NT2/D1 (cell line): Measurements from ENCODE around the gene ANO8.

Experiments
- YY1 ChIP-seq: IDR thresholded peaks from 2 replicates; pipeline ENCODE4 v1.6.1; 2011; ENCODE audit not compliant: insufficient read length, insufficient read depth
- ZNF274 ChIP-seq: IDR thresholded peaks from 2 replicates; pipeline ENCODE4 v1.6.1; 2011; ENCODE audit warnings: mild to moderate bottlenecking, low read depth, low read length

DNA sequence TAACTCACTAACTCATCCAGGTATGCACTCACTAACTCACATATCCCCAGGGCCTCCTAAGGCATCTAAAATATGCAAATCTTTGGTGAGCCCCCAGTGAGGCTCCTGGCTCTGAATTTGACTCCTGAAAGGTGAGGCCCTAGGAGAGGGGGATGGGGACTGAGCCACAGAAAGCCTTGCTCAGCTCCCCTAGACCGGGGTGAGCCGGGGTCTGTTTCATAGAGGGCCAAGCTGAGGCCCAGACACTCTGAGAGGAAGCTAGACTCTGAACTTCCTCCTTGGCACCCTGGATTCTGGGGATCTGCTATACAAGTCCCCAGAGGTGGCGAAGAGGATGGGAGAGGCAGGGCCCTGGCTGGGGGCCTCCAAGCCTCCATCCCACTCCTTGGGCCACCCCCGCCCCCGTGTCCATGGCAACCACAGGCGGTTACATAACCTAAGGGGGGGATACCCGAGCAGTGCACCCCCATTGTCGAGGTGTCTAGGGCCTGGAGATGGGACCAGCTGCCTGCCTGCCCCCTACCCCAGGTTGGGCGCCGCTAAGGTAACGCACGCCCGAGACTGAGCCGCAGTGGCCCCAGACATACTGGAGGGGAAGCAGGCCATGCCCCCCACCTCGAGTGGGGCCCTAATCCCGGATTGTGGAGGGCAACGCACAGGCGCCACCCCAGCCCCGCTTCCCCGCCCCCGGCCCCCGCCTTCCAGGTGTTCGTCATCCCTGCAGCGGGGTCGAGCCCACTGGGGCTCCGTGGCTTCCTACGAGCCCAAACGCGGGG is 32.1 kb downstream of the ANO8 start:
- TF ChIP-seq YY1 (no peak), ZNF274 (no peak)
